Dermis microvascular lymphatic vessel endothelial cell (primary cell): ENCODE data around the gene CDCP2. TPM values are rescaled to one million over a fixed set of nuclear protein-coding genes. Genes with fewer than 3 reads are reported as not detected.
"Not testable (repeated sequence)": the region's sequence is repeated elsewhere in the genome, so short reads cannot be mapped to it uniquely, and the experiment has no call there.

Experiments
- DNase-seq, 2 donors: peaks; one replicate each; pipeline versions ENCODE4 v3.0.0 to v3.0.0-alpha.2; 2010; ENCODE audit warnings: low read depth in 2 of 2
- total RNA-seq: library from RNA; depleted of rRNA; stranded (reverse); fragments of >200 nt; gene quantifications from 2 replicates; pipeline ENCODE4 v1.2.1, GENCODE V29; 2014

Gene CDCP2
- total RNA-seq, 1 donor from 2014 or later: 0.13 TPM

DNA sequence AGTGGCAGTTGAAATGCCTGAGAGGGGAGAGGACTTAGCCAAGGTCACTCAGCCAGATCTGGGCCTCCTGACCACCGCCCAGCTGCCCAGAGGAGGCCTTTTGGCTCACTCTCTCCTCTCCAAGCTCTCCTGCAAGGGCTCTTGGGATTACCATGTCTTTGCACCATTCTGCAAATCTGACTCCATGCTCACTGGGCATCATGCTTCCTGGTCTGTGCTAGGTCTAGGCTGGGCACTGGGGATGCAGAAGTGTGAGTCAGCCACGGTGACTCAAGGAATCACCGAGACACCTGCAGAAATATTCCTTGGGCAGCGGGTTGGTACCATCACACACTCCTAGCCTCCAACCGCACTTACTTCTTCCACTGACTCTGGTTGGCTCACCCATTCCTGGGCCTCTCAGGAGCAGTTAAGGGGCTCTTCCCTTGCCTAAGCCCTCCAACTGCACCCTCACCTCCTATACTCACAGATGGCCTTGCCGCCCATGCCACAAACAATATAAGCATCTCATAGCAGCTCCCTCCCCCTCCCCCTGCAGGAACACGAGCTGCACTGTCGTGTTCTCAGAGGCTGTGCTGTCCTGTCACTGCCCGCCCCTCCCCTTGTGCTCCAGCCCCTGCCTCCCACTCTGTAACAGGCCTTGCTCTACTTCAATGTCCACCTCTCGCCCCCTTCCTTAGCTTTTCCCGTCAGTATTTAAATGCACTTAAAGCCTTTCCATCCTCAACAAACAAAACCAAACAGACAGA lies 34.8 kb downstream of the CDCP2 start:
- no peak for DNase-seq

- DNase-seq: no peak
Measured at GRCh38 chr1:54115520-54115919, 37.3 kb downstream of the CDCP2 start.

GRCh38 chr1:54114955-54115354 lies 37.8 kb downstream of the CDCP2 start:
- DNase-seq: no peak

- DNase-seq: no peak
Measured at GRCh38 chr1:54114001-54114400, 38.8 kb downstream of the CDCP2 start.

DNA sequence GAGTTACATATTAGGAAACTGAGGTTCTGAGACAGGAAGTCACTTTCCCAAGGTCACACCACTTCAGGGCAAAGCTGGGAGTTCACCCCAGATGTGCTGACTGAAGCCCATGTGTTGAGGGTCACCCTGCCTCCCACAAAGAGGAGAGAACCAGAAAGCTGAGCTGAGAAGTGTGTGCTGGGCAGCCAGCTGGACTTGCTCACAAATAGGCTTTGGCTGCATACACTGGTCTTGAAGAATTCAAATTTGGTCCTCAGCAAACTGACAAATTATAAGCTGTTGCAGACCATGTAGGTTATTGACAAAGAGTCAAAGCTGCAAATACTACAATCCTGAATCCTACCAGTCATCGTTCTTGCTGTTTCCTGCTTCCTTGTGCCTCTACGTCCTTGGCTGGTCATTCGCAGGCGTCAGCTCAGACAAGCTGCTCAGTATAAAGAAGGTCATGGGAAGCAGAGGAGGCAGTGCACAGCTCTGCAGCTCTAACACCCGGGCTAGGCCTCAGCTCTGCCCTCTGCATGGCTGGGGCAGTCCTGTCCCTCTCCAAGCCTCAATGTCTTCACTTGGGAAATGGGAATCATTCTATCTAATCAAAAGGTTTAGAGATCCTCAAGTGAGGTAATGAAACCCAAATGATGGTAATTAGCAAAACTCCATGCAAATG lies 40.0 kb downstream of the CDCP2 start:
- DNase-seq: no peak

DNA sequence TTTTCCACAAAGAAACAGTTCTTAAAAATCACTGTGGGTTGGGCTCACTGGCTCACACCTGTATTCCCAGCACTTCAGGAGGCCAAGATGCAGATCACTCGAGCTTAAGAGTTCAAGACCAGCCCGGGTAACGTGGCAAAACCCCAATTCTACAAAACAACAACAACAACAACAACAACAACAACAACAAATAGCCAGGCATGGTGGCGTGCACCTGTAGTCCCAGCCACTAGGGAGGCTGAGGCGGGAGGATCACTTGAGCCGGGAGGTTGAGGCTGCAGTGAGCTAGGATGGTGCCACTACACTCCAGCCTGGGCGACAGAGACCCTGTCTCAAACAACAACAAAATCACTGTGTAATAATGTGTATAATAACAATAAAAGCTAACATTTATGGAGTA lies 40.8 kb downstream of the CDCP2 start:
- DNase-seq: no peak

GRCh38 chr1:54111624-54112023 lies 41.2 kb downstream of the CDCP2 start:
- DNase-seq: no peak

GRCh38 chr1:54110996-54111395 lies 41.8 kb downstream of the CDCP2 start:
- no peak for DNase-seq

- DNase-seq: no peak
Measured at GRCh38 chr1:54109129-54110090, 43.4 kb downstream of the CDCP2 start.

DNA sequence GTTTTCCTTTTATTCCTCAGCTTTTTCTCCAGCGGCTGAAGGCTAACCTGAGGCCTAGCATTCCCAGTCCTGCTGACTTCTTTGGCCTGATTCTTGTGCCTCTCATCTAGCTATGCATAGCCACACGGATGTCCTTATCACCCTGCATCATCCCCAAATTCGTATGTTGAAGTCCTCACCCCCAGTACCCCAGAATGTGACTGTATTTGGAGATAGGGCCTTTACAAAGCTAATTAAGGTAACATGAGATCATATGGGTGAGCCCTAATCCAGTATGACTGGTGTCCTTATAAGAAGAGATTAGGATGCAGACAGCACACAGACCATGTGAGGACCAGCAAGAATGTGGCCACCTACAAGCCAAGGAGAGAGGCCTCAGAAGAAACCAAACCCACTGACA lies 44.6 kb downstream of the CDCP2 start:
- DNase-seq: no peak

DNA sequence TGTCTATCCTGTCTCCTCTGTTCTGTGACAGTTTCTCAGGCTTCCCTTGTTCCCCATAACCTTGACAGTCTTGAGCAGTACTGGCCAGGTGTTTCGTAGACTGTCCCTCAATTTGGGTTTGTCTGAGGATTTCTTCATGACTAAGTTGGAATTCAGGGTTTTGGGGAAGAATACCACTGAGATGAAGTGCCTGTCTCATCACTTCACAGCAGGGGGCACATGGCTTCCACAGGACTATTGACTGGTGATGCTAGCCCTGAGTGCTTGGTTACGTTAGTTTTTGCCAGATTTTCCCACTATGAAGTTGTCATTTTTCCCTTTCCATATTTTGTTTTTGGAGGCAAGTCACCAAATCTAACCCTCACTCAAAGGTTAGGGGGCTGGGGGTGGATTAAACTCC lies 45.7 kb downstream of the CDCP2 start:
- DNase-seq: peak in 1 of 2 donors; percentile 27

DNA sequence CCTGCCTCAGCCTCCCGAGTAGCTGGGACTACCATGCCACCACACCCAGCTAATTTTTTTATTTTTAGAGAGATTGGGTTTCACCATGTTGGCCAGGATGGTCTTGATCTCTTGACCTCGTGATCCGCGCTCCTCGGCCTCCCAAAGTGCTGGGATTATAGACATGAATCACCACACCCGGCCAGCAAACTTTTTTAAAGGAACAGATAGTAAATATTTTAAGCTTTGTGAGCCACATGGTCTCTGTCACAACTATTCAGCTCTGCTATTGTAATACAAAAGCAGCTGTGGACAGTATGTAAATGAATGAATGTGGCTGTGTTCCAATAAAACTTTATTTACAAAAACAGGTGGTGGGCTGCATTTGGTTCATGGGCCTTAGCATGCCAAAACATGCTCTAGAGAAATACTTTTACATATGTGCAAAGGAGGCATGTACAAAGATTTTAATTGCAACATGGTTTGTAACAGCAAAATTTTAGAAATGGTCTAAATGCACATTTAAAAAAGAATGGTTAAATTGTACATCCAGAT lies 47.0 kb downstream of the CDCP2 start:
- no peak for DNase-seq

GRCh38 chr1:54105080-54105479 lies 47.7 kb downstream of the CDCP2 start:
- DNase-seq: no peak

DNA sequence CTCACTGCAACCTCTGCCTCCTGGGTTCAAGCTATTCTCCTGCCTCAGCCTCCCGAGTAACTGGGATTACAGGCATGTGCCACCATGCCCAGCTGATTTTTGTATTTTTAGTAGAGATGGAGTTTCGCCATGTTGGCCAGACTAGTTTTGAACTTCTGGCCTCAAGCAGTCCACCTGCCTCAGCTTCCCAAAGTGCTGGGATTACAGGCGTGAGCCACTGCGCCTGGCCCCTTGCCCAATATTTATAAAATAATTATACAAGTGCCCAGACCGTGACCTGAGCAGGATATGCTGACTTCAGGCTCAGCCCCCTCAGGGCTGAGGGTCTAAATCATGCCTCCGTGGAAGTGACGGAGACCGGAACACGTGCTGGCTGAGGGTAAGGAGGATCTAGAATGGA lies 48.2 kb downstream of the CDCP2 start:
- DNase-seq: not testable (repeated sequence)

GRCh38 chr1:54103414-54103813 lies 49.4 kb downstream of the CDCP2 start:
- no peak for DNase-seq

DNA sequence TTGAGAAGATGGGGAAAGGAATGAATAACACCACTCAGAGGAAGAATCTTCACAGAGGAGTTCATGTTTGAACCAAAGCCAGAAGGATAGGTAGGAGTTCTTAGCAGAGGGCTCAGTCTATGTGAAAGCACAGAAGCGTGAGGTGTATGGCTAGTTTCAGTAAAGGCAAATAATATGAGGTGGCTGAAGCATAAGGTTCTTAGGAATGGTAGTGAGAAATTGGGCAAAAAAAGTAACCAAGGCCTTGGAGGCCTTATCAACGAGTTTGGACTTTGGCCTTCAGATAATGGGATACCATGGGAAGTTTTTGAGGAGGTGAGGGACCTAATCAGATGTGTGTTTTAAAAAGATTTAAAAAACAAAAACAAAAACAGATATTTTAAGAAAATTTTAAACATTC lies 52.3 kb downstream of the CDCP2 start:
- no peak for DNase-seq

- no peak for DNase-seq
Measured at GRCh38 chr1:54099061-54099610, 53.7 kb downstream of the CDCP2 start.

GRCh38 chr1:54096877-54097240 lies 55.9 kb downstream of the CDCP2 start:
- DNase-seq: no peak

DNA sequence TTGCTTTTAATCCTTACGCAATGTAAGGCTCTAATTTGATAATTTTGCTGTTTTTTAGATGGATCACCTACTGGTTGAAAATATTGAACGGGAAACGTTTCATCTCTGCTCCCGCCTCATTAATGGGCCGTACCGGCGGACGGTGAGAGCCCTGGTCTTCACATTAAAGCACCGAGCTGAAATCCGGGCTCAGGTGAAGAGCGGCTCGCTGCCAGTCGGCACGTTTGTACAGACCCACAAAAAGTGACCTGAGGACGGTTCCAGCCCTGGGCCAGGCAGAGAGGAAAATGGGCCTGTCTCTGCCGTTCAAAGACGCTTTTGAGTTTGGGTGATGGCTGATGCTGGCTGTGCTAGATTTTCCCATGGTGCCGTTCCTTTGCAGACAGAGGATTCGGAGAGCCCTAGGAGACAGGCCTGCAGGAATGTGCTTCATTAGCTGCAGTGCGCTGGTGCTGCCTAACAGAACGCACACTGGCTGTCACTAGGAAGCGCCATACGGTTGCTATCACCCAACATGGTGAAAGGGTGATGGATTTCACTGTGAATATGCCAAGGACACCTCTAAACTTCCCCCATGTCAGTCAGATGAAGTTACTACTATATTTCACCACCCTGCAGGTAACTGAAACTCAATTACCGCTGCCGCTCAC lies 56.4 kb downstream of the CDCP2 start:
- no peak for DNase-seq

- DNase-seq: peak; percentile 18 to 38
Measured at GRCh38 chr1:54095546-54096226, 57.1 kb downstream of the CDCP2 start.

GRCh38 chr1:54094730-54095105 lies 58.1 kb downstream of the CDCP2 start:
- not testable (repeated sequence) for DNase-seq
